ENCODE measurements around the gene ZNF740.
A peak's percentile ranks its signal among the peaks of the same experiment; 100 is the strongest.
"Not testable (repeated sequence)": the region's sequence is repeated elsewhere in the genome, so short reads cannot be mapped to it uniquely, and the experiment has no call there.

Gene ZNF740, protein sequence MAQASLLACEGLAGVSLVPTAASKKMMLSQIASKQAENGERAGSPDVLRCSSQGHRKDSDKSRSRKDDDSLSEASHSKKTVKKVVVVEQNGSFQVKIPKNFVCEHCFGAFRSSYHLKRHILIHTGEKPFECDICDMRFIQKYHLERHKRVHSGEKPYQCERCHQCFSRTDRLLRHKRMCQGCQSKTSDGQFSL

GRCh38 chr12:53180220-53180930, at the start of gene ZNF740, which contains the start of gene CSAD:
ZNF740 (plus strand) TSS chr12:53180722; CDS start chr12:53181984, 1,262 bp downstream.
CSAD (minus strand) TSS chr12:53180925; CDS start chr12:53173470, 7,455 bp downstream.
- DNase-seq = peak; percentile 99

DNA sequence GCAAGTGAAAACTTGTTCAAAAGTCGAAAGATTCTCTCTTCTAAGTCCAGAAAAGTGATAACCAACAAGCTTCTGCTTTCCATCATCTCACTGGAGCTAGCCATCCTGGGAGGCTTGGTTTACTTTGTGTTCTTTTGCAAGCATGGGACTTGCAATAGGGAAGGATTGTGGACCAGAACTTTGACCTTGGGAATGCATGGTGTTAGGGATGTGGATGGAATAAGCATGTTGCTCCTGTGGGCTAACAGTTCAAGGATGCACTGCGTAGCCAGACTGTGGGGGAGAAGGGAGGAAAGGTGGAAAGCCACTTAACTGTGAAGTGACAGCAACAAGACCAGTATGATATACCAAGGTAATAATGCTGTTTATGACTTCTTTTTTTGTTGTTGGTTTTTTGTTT, 48.7 kb upstream of the ZNF740 start:
- no peak for DNase-seq

DNA sequence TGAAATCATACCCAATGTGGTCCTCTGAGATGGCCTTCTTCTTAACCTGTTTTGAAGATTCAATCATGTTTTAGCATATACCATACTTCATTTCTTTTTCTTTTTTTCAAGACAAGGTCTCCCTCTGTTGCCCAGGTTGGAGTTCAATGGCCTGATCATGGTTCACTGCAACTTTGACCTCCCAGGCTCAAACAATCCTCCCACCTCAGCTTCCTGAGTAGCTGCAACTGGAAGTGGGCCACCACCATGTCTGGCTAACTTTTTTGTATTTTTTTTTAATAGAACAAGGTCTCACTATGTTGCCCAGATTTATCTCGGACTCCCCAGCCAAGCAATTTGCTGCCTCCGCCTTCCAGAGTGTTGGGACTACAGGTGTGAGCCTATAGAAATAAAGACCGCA, 46.8 kb upstream of the ZNF740 start:
- DNase-seq = no peak

GRCh38 chr12:53143355-53143754, 37.2 kb upstream of the ZNF740 start:
- DNase-seq = no peak

- no peak for DNase-seq
Measured at GRCh38 chr12:53145383-53146260, 34.9 kb upstream of the ZNF740 start.

DNA sequence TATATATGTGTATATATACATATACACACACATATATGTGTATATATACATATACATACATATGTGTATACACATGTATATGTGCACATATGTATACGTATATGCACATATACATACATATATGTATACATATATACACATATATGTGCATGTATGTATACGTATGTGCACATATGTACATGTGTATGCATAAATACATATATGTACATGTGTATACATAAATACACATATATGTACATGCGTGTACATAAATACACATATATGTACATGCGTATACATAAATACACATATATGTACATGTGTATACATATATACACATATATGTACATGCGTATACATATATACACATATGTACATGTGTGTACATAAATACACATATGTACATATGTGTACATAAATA, 33.3 kb upstream of the ZNF740 start:
- DNase-seq = no peak

GRCh38 chr12:53147653-53148052, 32.9 kb upstream of the ZNF740 start:
- DNase-seq = no peak

DNA sequence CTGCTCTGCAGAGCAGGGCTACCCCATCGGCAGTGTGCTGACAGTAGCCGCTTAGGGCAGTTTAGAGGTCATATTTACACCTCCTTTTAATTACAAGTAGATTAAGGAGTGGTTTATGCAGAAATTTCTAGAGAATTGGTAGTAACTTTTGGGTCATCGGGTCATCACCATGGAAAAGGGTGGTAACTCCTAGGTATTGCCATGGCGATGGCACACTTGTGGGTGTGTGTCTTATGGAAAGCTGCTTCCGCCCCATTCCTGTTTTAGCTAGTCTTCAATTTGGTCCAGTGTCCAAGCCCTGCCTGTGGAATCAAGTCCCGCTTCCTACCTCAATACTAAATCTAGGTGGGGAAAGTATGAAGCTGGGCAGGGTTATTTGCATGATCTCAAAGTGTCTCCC, 29.5 kb upstream of the ZNF740 start:
- no peak for DNase-seq

- DNase-seq = no peak
Measured at GRCh38 chr12:53152390-53152789, 28.1 kb upstream of the ZNF740 start.

- peak; percentile 65 for DNase-seq
Measured at GRCh38 chr12:53159195-53159839, 21.2 kb upstream of the ZNF740 start.

- DNase-seq = no peak
Measured at GRCh38 chr12:53160000-53160399, 20.5 kb upstream of the ZNF740 start.

- no peak for DNase-seq
Measured at GRCh38 chr12:53160673-53161072, 19.8 kb upstream of the ZNF740 start.

GRCh38 chr12:53161119-53161911, 19.2 kb upstream of the ZNF740 start:
- DNase-seq = no peak

DNA sequence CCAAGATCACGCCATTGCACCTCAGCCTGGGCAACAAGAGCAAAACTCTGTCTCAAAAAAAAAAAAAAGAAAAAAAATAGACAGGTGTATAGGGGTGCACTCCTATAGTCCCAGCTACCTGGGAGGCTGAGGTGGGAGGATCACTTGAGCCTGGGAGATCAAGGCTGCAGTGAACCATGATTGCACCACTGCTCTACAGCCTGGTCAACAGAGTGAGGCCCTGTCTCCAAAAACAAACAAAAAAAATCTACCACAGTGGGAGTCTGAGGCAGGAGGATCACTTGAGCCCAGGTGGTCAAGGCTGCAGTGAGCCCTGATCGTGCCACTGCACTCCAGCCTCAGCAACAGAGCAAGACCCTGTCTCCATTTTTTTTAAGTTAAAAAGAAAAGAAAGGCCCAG, 17.5 kb upstream of the ZNF740 start:
- not testable (repeated sequence) for DNase-seq

- no peak for DNase-seq
Measured at GRCh38 chr12:53166837-53167236, 13.7 kb upstream of the ZNF740 start.

- no peak for DNase-seq
Measured at GRCh38 chr12:53169644-53170043, 10.9 kb upstream of the ZNF740 start.

- DNase-seq = no peak
Measured at GRCh38 chr12:53170215-53170614, 10.3 kb upstream of the ZNF740 start.

DNA sequence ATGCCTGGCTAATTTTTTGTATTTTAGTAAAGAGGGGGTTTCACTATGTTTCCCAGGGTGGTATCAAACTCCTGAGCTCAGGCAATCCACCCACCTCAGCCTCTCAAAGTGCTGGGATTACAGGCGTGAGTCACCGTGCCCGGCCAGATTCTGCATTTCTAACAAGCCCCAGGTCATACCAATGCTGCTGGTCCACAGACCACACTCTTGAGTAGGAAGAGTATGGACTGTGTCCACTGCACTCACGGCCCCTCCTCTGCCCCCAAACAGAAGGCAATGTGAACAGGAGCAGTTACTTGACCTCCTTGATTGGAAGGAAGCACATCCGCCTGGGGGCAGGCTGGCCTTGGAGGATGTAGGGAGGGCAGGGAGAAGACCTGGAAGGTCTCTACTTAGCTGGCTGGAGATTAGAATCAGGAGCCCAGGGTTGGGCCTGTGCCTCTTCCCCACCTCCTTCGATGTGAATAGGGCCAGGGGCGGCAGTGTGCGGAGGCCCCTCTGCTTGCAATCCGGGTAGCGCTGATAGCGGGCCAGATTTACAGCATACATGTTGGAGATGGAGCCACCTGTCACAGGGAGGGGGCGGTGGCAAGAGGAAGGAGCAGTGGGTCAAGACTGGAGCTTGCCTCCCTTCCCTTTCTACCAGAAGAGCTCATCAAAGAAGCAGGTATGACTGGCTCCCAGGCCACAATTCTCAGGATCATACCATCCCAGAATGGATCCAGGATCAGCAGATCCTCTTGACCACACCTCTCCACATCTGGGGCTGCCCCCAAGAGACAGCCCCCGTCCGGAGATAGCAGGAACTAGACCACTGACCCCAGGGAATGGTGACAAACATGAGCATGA, 9.4 kb upstream of the ZNF740 start:
- no peak for DNase-seq

- no peak for DNase-seq
Measured at GRCh38 chr12:53171725-53172329, 8.7 kb upstream of the ZNF740 start.

DNA sequence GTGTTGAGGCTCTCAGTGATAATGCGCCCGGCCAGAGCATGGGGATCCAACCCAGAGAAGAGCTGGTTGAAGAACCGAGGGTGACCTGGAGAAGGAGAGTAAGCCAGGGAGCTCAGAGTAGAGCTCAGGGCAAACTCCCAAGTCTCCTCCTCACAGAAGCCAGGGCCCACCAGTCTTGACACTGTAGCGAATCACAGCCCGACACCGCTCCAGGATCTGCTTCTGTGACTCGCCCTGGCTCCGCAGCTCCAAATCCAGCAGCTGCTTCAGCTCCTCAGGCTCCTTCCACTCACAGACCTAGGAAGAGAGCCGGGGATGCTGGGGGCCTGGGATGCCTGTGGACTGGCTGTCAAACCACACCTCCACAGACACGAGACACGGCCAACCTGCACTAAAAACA, 8.2 kb upstream of the ZNF740 start:
- no peak for DNase-seq

Measured in NCI-H774 (cell line).